Activated T-cell treated with anti-CD3 and anti-CD28 coated beads, Interleukin-2, amount 50 U/mL, for 4 hours (primary cell): ENCODE data around the gene TOMM40L. TPM values are rescaled to one million over a fixed set of nuclear protein-coding genes. Genes with fewer than 3 reads are reported as not detected.

Experiments used
- ATAC-seq, 2 donors: fragments of 200-7000 bp; cut with Tn5 transposase; one replicate each; pipeline ENCODE4 v1.10.0; 2021
- DNase-seq: peaks from one replicate; pipeline ENCODE4 v3.0.0-alpha.2; 2020
- H3K27me3 Mint-ChIP-seq: one replicate; pipeline ENCODE4 v1.8.0; 2021; ENCODE audit warnings: low read depth, mixed read lengths
- H3K36me3 Mint-ChIP-seq: one replicate; pipeline ENCODE4 v1.8.0; 2022; ENCODE audit warnings: mixed read lengths; ENCODE audit not compliant: insufficient read depth
- H3K4me1 Mint-ChIP-seq: one replicate; pipeline ENCODE4 v1.8.0; 2021; ENCODE audit warnings: low read depth, mixed read lengths
- H3K4me3 Mint-ChIP-seq: one replicate; pipeline ENCODE4 v1.8.0; 2021; ENCODE audit warnings: mild to moderate bottlenecking, moderate library complexity, mixed read lengths
- H3K9me3 Mint-ChIP-seq: one replicate; pipeline ENCODE4 v1.8.0; 2021; ENCODE audit warnings: mixed read lengths
- total RNA-seq, 3 donors: library from RNA; stranded (reverse); gene quantifications; one replicate each; pipeline ENCODE4 v1.2.1, GENCODE V29; 2021

The TOMM40L gene
- total RNA-seq, 3 donors from 2014 or later, result 23.8 to 29.8 (median 25.5) TPM

DNA sequence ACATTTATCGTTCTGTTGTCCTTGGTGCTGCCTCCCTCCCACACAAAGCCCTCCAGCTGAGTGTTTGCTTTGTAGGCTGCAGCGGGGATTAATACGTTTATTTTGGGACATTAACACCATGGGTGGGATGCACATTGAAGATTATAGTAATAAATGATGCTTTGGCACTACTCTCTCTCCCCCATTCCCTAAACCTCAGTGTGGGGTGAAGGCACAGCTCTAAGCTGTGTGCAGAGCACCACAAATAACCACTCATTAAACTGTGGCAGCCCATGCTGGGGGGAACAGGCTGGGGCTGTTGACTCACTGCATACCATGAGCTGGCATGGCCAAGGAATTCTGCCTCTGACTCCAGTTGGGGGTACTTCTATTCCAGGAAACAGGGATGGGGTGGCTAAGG is 40.3 kb downstream of the TOMM40L start:
- Mint-ChIP-seq H3K9me3 (no peaks in the 10 kb centered on the region), H3K27me3 (peaks cover 26% of the 10 kb centered on the region), H3K36me3 (no peaks in the 10 kb centered on the region), H3K4me3 (no peak overlapping the region), H3K4me1 (peaks cover 2% of the 10 kb centered on the region)
- ATAC-seq (no peak), DNase-seq (no peak)

DNA sequence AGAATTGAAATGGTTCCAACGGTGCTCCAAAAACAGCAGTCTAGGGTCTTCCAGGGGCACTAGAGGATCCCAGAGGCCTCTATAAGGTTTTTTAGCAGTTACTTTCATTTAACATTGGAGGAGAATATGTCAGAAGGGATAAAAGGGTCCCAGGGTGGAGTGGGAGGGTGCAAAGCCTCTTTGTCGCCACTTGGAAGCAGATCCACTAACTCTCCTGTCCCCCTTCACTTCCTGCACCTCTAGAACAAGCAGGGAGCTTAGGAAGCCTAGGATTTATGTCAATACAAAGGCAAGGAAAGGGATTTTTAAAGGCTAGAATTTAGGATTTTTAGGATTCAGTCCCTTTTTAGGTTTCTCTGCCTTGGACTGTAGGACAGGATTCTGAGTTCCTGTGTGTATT is 41.0 kb downstream of the TOMM40L start:
- peaks cover 22% of the 10 kb centered on the region for H3K27me3 Mint-ChIP-seq
- no peak overlapping the region for H3K4me3 Mint-ChIP-seq
- no peak for DNase-seq
- peaks cover 2% of the 10 kb centered on the region for H3K4me1 Mint-ChIP-seq
- H3K9me3 Mint-ChIP-seq, result no peaks in the 10 kb centered on the region
- no peaks in the 10 kb centered on the region for H3K36me3 Mint-ChIP-seq
- no peak for ATAC-seq

DNA sequence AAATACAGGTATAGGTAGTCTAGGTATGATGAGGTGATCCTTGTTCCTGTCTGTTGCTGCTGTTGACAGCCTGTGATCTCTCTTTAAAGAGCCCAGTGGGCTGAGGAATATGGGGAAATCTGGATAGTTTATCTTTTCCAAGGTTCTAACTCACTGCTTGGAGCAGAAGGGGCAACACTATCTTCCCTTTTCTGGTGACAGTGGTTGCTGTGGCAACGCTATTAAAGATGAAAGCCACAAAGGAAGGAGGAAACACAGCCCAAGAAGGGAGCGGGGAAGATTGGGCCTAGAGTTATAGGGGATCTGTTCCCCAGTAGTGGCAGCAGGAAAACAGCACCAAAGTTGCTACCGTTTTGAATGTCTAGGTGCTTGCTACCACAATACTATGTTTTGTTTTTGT is 41.5 kb downstream of the TOMM40L start:
- no peak for DNase-seq
- Mint-ChIP-seq H3K4me3 (no peak overlapping the region), H3K27me3 (peaks cover 23% of the 10 kb centered on the region), H3K9me3 (no peaks in the 10 kb centered on the region), H3K4me1 (peaks cover 2% of the 10 kb centered on the region), H3K36me3 (no peaks in the 10 kb centered on the region)
- no peak for ATAC-seq

DNA sequence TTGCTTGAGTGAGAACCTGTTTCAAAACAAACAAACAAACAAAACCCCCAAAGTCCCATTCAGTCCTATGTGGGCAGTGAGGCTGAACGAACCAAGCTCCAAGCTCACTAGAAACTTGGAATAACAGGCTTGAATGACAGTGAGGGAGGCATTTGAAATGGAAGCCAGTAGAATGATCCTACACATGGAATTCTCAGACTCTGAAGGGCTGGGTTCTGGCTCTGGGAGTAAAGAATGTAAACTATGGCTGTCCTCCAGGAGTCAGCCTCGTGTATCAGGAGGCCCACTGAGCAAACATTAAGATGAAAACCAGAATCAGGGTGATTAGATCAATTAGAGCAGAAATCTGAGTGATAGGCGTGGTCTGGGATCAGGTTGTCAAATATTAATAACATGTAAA is 47.5 kb downstream of the TOMM40L start:
- H3K4me1 Mint-ChIP-seq, result no peaks in the 10 kb centered on the region
- ATAC-seq (no peak), DNase-seq (no peak)
- no peaks in the 10 kb centered on the region for H3K36me3 Mint-ChIP-seq
- H3K4me3 Mint-ChIP-seq, result no peak overlapping the region
- no peaks in the 10 kb centered on the region for H3K9me3 Mint-ChIP-seq
- peaks cover 13% of the 10 kb centered on the region for H3K27me3 Mint-ChIP-seq

DNA sequence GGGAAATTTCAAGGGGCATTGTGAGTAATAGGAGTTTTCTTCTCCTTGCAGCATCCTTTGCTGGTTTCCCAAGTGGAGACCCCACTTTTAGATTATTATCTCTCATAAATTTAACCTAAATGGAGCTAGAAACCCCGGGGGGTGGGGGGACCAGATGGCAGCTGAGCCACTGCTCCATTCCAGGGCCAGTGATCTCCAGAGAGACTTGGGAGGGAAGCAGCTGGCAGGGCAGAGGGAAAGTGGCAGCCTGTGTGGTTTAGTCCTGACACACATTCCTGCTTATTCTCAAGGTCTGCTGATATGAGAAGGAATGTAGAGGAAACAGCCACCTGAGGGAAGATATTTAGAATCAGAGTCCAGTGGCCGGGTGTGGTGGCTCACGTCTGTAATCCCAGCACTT is 49.0 kb downstream of the TOMM40L start:
- Mint-ChIP-seq H3K9me3 (no peaks in the 10 kb centered on the region), H3K4me1 (no peaks in the 10 kb centered on the region), H3K4me3 (no peak overlapping the region), H3K27me3 (peaks cover 13% of the 10 kb centered on the region), H3K36me3 (no peaks in the 10 kb centered on the region)
- DNase-seq (no peak), ATAC-seq (no peak)

Other genes starting within 250 kb of the TOMM40L start
- 1 to 10 TPM; 3.9 to 7.6 (median 7.3) TPM for gene F11R, start 204.9 kb upstream of the TOMM40L start, total RNA-seq
- gene TSTD1, start 187.1 kb upstream of the TOMM40L start, total RNA-seq, result 10 to 100 TPM; 20.3 to 67.2 (median 25.6) TPM
- 10 to 100 TPM; 44.3 to 53.0 (median 44.9) TPM for gene USF1, start 180.1 kb upstream of the TOMM40L start, total RNA-seq
- gene ARHGAP30, start 156.2 kb upstream of the TOMM40L start, total RNA-seq, result 100 to 1,000 TPM; 103 to 128 (median 106) TPM
- gene NECTIN4, start 136.5 kb upstream of the TOMM40L start, total RNA-seq, result under 1 TPM in 1 of 3 donors, not detected in 2; 0.08 TPM
- under 1 TPM in 1 of 3 donors, not detected in 2; 0.43 TPM for gene KLHDC9, start 127.7 kb upstream of the TOMM40L start, total RNA-seq
- 100 to 1,000 TPM; 231 to 238 (median 235) TPM for gene PFDN2, start 108.0 kb upstream of the TOMM40L start, total RNA-seq
- gene NIT1, start 108.0 kb upstream of the TOMM40L start, total RNA-seq, result 10 to 100 TPM; 41.4 to 51.8 (median 42.2) TPM
- 10 to 100 TPM; 50.7 to 56.7 (median 51.2) TPM for gene DEDD, start 93.4 kb upstream of the TOMM40L start, total RNA-seq
- 10 to 100 TPM; 87.5 to 98.8 (median 92.8) TPM for gene UFC1, start 72.1 kb upstream of the TOMM40L start, total RNA-seq
- gene USP21, start 66.6 kb upstream of the TOMM40L start, total RNA-seq, result 10 to 100 TPM; 25.0 to 28.3 (median 27.4) TPM
- gene PPOX, start 59.6 kb upstream of the TOMM40L start, total RNA-seq, result 10 to 100 TPM; 10.0 to 13.8 (median 12.8) TPM
- 10 to 100 TPM; 73.9 to 76.3 (median 75.9) TPM for gene B4GALT3, start 48.6 kb upstream of the TOMM40L start, total RNA-seq
- gene ADAMTS4, start 27.0 kb upstream of the TOMM40L start, total RNA-seq, result 1 to 10 TPM in 1 of 3 donors, under 1 TPM in 2; 0.34 to 1.1 (median 0.63) TPM
- 10 to 100 TPM; 70.7 to 80.5 (median 73.2) TPM for gene NDUFS2, start 23.7 kb upstream of the TOMM40L start, total RNA-seq
- gene FCER1G, start 10.8 kb upstream of the TOMM40L start, total RNA-seq, result 1 to 10 TPM in 1 of 3 donors, under 1 TPM in 1, not detected in 1; 0.83 to 1.4 TPM
- gene APOA2, start 2.4 kb upstream of the TOMM40L start, total RNA-seq, result 1 to 10 TPM; 1.1 to 2.0 (median 2.0) TPM
- under 1 TPM in 1 of 3 donors, not detected in 2; 0.46 TPM for gene NR1I3, start 12.1 kb downstream of the TOMM40L start, total RNA-seq
- gene PCP4L1, start 32.7 kb downstream of the TOMM40L start, total RNA-seq, result not detected
- gene MPZ, start 83.9 kb downstream of the TOMM40L start, total RNA-seq, result 1 to 10 TPM in 2 of 3 donors, under 1 TPM in 1; 0.83 to 2.0 (median 1.1) TPM
- gene SDHC, start 88.3 kb downstream of the TOMM40L start, total RNA-seq, result 100 to 1,000 TPM; 179 to 202 (median 186) TPM
- gene CFAP126, start 141.8 kb downstream of the TOMM40L start, total RNA-seq, result not detected